HepG2 (cell line): ENCODE results near the gene B3GALT6. TPM values are rescaled to one million over a fixed set of nuclear protein-coding genes. Genes with fewer than 3 reads are reported as not detected.

Experiments
- FIP1L1 ChIP-seq: fragments of 200-400 bp; formaldehyde crosslinking; IDR thresholded peaks from 2 replicates; pipeline ENCODE4 v1.6.1; 2018; ENCODE audit warnings: low read depth, mild to moderate bottlenecking, low read length, moderate library complexity, borderline replicate concordance; ENCODE audit not compliant: insufficient read depth
- HNF4G ChIP-seq, 2 experiments: sonication (generic) in 1 of 2; formaldehyde crosslinking in 1 of 2; IDR thresholded peaks; 2 replicates each; pipeline versions ENCODE4 v1.4.0 to v1.6.1; 2011 to 2020; ENCODE audit warnings: borderline replicate concordance in 2 of 2, low read depth in 2 of 2, mild to moderate bottlenecking in 2 of 2, low read length in 1 of 2, missing genetic modification reagents in 1 of 2, moderate library complexity in 1 of 2
- KAT7 ChIP-seq: IDR thresholded peaks from 2 replicates; pipeline ENCODE4 v1.6.1; 2018; ENCODE audit warnings: borderline replicate concordance, missing compliant biosample characterization
- KLF12 ChIP-seq: sonication (generic); formaldehyde crosslinking; IDR thresholded peaks from 2 replicates; pipeline ENCODE4 v1.4.0; 2020; ENCODE audit warnings: missing genetic modification reagents, borderline replicate concordance
- NFIB ChIP-seq: sonication (generic); formaldehyde crosslinking; IDR thresholded peaks from 2 replicates; pipeline ENCODE4 v1.9.0; 2021; ENCODE audit warnings: missing genetic modification reagents, mild to moderate bottlenecking, borderline replicate concordance
- SPEN ChIP-seq: sonication (generic); formaldehyde crosslinking; IDR thresholded peaks from 2 replicates; pipeline ENCODE4 v1.5.1; 2020; ENCODE audit warnings: low read depth, mild to moderate bottlenecking, missing genetic modification reagents
- SUZ12 ChIP-seq: fragments of 150-350 bp; IDR thresholded peaks from 2 replicates; pipeline ENCODE4 v1.6.1; 2014; ENCODE audit warnings: low read depth, low read length
- TP53 ChIP-seq: sonication (generic); formaldehyde crosslinking; conservative IDR thresholded peaks from 2 replicates; pipeline ENCODE4 v1.4.0; 2020; ENCODE audit warnings: missing genetic modification reagents
- ZBTB37 ChIP-seq: sonication (generic); formaldehyde crosslinking; IDR thresholded peaks from 2 replicates; pipeline ENCODE4 v1.4.0; 2020; ENCODE audit warnings: mild to moderate bottlenecking, missing genetic modification reagents
- ZNF331 ChIP-seq: sonication (generic); formaldehyde crosslinking; IDR thresholded peaks from 2 replicates; pipeline ENCODE4 v1.4.0; 2020; ENCODE audit warnings: missing genetic modification reagents
- ZNF501 ChIP-seq: sonication (generic); formaldehyde crosslinking; IDR thresholded peaks from 2 replicates; pipeline ENCODE4 v1.5.1; 2020; ENCODE audit warnings: mild to moderate bottlenecking, moderate library complexity, missing genetic modification reagents
- ZNF597 ChIP-seq: sonication (generic); formaldehyde crosslinking; IDR thresholded peaks from 2 replicates; pipeline ENCODE4 v1.5.0; 2020; ENCODE audit warnings: missing genetic modification reagents
- ZNF7 ChIP-seq: IDR thresholded peaks from 2 replicates; pipeline ENCODE4 v1.6.1; 2016; ENCODE audit warnings: missing biosample characterization, missing genetic modification reagents
- ZNF761 ChIP-seq: sonication (generic); formaldehyde crosslinking; conservative IDR thresholded peaks from 2 replicates; pipeline ENCODE4 v1.4.0; 2020; ENCODE audit warnings: mild to moderate bottlenecking, missing genetic modification reagents
- ZNF781 ChIP-seq: sonication (generic); formaldehyde crosslinking; IDR thresholded peaks from 2 replicates; pipeline ENCODE4 v1.5.1; 2020; ENCODE audit warnings: borderline replicate concordance, mild to moderate bottlenecking, missing genetic modification reagents; ENCODE audit errors: not compliant biosample characterization
- ZNF788 ChIP-seq: sonication (generic); formaldehyde crosslinking; IDR thresholded peaks from 2 replicates; pipeline ENCODE4 v1.5.0; 2020; ENCODE audit warnings: mild to moderate bottlenecking, missing genetic modification reagents, borderline replicate concordance
- ZNF790 ChIP-seq: sonication (generic); formaldehyde crosslinking; IDR thresholded peaks from 2 replicates; pipeline ENCODE4 v1.8.0; 2022; ENCODE audit warnings: missing genetic modification reagents, mild to moderate bottlenecking, borderline replicate concordance
- ZSCAN31 ChIP-seq: sonication (generic); formaldehyde crosslinking; IDR thresholded peaks from 2 replicates; pipeline ENCODE4 v1.5.0; 2020; ENCODE audit warnings: low read depth, mild to moderate bottlenecking, missing genetic modification reagents
- polyA plus RNA-seq, 8 experiments: library from polyadenylated mRNA; depleted of rRNA in 3 of 8; stranded (reverse) in 7 of 8; unstranded in 1 of 8; fragments of >200 nt; fragmentation: Illumina TruSeq in 4 of 8; extraction: Trizol in 4 of 8; gene quantifications; 2 replicates each; pipeline versions ENCODE4 v1.2.1 to v1.2.3, GENCODE V29; 2011 to 2016; ENCODE audit warnings: low read depth in 4 of 8, missing spikeins in 1 of 8, mixed read lengths in 1 of 8; ENCODE audit not compliant: insufficient read depth in 1 of 8
- total RNA-seq, 5 experiments: library from RNA; depleted of rRNA; stranded (reverse); fragments of >200 nt; fragmentation: Illumina TruSeq; extraction: Trizol; gene quantifications; 2 replicates each; pipeline ENCODE4 v1.2.3, GENCODE V29; 2016; ENCODE audit warnings: low read depth in 1 of 5
- TF ChIP-seq, protein P1 (sequence below): sonication (generic); formaldehyde crosslinking; conservative IDR thresholded peaks from 2 replicates; pipeline ENCODE4 v1.4.0; 2020; ENCODE audit warnings: missing genetic modification reagents
- TF ChIP-seq, protein P2 (sequence below): sonication (generic); formaldehyde crosslinking; IDR thresholded peaks from 2 replicates; pipeline ENCODE4 v1.5.0; 2020; ENCODE audit warnings: mild to moderate bottlenecking, missing genetic modification reagents, moderate library complexity
- TF ChIP-seq, protein P3 (sequence below): sonication (generic); formaldehyde crosslinking; IDR thresholded peaks from 2 replicates; pipeline ENCODE4 v1.4.0; 2020; ENCODE audit warnings: missing genetic modification reagents

Gene B3GALT6
- total and polyA plus RNA-seq, 2 of the 13 experiments (the other 11 are each of a cell fraction or from before 2014, with no cell fraction given), result 3.9 to 14.2 TPM

GRCh38 chr1:1230656-1231399 is 1.2 kb upstream of the B3GALT6 start (continued):
- TF ChIP-seq FIP1L1 (no peak), ZNF597 (CRISPR knock-in tag) (no peak), ZNF7 (CRISPR knock-in tag) (no peak), ZSCAN31 (CRISPR knock-in tag) (no peak), SPEN (no peak), TP53 (CRISPR knock-in tag) (0 out of 2 replicates have a peak, but pooled peaks have one; percentile 31), KAT7 (CRISPR knock-in tag) (no peak), SUZ12 (no peak), ZNF788 (CRISPR knock-in tag) (no peak), ZNF781 (CRISPR knock-in tag) (peak; percentile 19), ZNF501 (peak; percentile 8; the same call in 1 of the 2 replicates), ZNF790 (CRISPR knock-in tag) (no peak), ZBTB37 (CRISPR knock-in tag) (no peak), ZNF761 (CRISPR knock-in tag) (0 out of 2 replicates have a peak, but pooled peaks have one; percentile 35), NFIB (CRISPR knock-in tag) (no peak), ZNF331 (CRISPR knock-in tag) (no peak), HNF4G (IDR thresholded peaks at IDR 0.05; ENCODE audit: borderline replicate concordance, low read depth, low read length) (no peak), HNF4G (CRISPR knock-in tag; IDR thresholded peaks at IDR 0.05; ENCODE audit: borderline replicate concordance, low read depth) (no peak), KLF12 (CRISPR knock-in tag) (0 out of 2 replicates have a peak, but pooled peaks have one; percentile 31)
- TF ChIP-seq, protein P1, sequence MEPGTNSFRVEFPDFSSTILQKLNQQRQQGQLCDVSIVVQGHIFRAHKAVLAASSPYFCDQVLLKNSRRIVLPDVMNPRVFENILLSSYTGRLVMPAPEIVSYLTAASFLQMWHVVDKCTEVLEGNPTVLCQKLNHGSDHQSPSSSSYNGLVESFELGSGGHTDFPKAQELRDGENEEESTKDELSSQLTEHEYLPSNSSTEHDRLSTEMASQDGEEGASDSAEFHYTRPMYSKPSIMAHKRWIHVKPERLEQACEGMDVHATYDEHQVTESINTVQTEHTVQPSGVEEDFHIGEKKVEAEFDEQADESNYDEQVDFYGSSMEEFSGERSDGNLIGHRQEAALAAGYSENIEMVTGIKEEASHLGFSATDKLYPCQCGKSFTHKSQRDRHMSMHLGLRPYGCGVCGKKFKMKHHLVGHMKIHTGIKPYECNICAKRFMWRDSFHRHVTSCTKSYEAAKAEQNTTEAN, result peak; percentile 57; the same call in 1 of the 2 replicates
- TF ChIP-seq, protein P2, sequence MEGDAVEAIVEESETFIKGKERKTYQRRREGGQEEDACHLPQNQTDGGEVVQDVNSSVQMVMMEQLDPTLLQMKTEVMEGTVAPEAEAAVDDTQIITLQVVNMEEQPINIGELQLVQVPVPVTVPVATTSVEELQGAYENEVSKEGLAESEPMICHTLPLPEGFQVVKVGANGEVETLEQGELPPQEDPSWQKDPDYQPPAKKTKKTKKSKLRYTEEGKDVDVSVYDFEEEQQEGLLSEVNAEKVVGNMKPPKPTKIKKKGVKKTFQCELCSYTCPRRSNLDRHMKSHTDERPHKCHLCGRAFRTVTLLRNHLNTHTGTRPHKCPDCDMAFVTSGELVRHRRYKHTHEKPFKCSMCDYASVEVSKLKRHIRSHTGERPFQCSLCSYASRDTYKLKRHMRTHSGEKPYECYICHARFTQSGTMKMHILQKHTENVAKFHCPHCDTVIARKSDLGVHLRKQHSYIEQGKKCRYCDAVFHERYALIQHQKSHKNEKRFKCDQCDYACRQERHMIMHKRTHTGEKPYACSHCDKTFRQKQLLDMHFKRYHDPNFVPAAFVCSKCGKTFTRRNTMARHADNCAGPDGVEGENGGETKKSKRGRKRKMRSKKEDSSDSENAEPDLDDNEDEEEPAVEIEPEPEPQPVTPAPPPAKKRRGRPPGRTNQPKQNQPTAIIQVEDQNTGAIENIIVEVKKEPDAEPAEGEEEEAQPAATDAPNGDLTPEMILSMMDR (CRISPR knock-in tag), result peak; percentile 45
- TF ChIP-seq, protein P3, sequence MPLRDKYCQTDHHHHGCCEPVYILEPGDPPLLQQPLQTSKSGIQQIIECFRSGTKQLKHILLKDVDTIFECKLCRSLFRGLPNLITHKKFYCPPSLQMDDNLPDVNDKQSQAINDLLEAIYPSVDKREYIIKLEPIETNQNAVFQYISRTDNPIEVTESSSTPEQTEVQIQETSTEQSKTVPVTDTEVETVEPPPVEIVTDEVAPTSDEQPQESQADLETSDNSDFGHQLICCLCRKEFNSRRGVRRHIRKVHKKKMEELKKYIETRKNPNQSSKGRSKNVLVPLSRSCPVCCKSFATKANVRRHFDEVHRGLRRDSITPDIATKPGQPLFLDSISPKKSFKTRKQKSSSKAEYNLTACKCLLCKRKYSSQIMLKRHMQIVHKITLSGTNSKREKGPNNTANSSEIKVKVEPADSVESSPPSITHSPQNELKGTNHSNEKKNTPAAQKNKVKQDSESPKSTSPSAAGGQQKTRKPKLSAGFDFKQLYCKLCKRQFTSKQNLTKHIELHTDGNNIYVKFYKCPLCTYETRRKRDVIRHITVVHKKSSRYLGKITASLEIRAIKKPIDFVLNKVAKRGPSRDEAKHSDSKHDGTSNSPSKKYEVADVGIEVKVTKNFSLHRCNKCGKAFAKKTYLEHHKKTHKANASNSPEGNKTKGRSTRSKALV (CRISPR knock-in tag), result 0 out of 2 replicates have a peak, but pooled peaks have one; percentile 14
